Measurements from ENCODE around the gene CXCR4.
"Not testable (repeated sequence)": the region's sequence is repeated elsewhere in the genome, so short reads cannot be mapped to it uniquely, and the experiment has no call there.

CXCR4 gene

DNA sequence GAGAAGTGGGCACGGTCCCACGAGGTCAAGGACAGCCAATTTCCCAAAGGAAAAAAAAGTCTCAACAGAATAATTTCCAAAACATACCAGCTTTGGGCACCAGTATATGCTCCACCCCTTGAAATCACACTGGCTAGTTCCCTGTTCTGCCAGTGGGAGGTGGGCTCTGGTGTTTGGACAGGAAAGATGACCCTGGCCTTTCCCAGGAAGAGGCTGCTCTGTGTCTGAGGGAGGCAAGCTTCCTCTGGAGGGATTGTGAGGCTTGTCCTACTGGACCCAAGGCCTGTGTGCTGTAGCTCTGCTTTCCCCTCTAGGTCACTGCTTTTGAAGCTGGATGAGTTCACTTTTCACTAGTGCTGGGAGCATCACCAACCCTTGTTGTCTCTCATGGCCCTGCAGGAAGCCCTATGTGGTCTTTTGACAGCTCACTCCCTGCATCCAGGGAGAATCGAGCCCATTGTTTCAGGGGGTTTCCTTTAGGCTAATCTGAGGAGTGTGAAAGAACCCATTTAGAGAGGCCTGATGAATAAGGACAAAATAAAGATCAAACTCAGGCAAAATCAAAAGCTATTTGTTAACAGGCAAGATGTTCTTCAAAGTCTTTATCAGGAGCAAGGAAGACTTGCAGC lies 36.3 kb downstream of the CXCR4 start:
- Mint-ChIP-seq H3K9me3 (peaks cover under 1% of the 10 kb centered on the region), H3K4me1 (peaks cover 10% of the 10 kb centered on the region), H3K27ac (peak overlapping the region; percentile 10), H3K36me3 (no peaks in the 10 kb centered on the region), H3K4me3 (no peak overlapping the region)
- no peak for ATAC-seq
- DNase-seq (ENCODE audit: low spot score in 2 of 2): no peak

GRCh38 chr2:136080114-136080513 lies 37.8 kb downstream of the CXCR4 start:
- no peak overlapping the region for H3K27ac Mint-ChIP-seq
- no peak overlapping the region for H3K4me3 Mint-ChIP-seq
- no peaks in the 10 kb centered on the region for H3K36me3 Mint-ChIP-seq

DNA sequence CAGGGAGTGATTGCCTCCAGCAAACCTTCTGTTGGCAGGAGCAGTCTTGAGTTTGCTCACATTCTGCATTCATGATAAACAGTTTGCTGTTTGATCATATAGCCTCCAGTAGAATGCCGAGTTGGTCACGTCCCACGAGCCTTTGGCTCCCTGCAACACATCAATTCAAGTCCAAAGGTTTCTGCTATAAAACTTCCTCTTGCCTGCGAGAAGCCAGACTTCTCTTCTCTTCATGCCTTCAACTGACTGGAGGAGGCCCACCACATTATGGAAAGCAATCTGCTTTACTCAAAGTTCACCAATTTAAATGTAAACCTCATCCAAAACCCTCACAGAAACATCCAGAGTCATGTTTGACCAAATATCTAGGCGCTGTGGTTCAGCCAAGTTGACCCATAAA lies 40.8 kb downstream of the CXCR4 start:
- ATAC-seq (no peak), DNase-seq (ENCODE audit: low spot score in 2 of 2) (no peak)
- peaks cover 10% of the 10 kb centered on the region for H3K4me1 Mint-ChIP-seq
- H3K36me3 Mint-ChIP-seq: no peaks in the 10 kb centered on the region
- H3K27ac Mint-ChIP-seq: no peak overlapping the region
- peaks cover 5% of the 10 kb centered on the region for H3K9me3 Mint-ChIP-seq
- H3K4me3 Mint-ChIP-seq: no peak overlapping the region

More at GRCh38 chr2:136080114-136080513, 37.8 kb downstream of the CXCR4 start:
- DNase-seq (ENCODE audit: low spot score in 2 of 2) (no peak), ATAC-seq (peak; percentile 64)
- H3K4me1 Mint-ChIP-seq: peaks cover 10% of the 10 kb centered on the region
- H3K9me3 Mint-ChIP-seq: peaks cover 2% of the 10 kb centered on the region

- no peaks in the 10 kb centered on the region for H3K36me3 Mint-ChIP-seq
- peaks cover 15% of the 10 kb centered on the region for H3K4me1 Mint-ChIP-seq
- H3K27ac Mint-ChIP-seq: no peak overlapping the region
- no peak for DNase-seq (ENCODE audit: low spot score in 2 of 2)
- no peak for ATAC-seq
- H3K4me3 Mint-ChIP-seq: no peak overlapping the region
- peaks cover 8% of the 10 kb centered on the region for H3K9me3 Mint-ChIP-seq
Observed at GRCh38 chr2:136075476-136075875, 42.5 kb downstream of the CXCR4 start.

- Mint-ChIP-seq H3K4me1 (peaks cover 11% of the 10 kb centered on the region), H3K27ac (no peak overlapping the region), H3K9me3 (peaks cover 8% of the 10 kb centered on the region), H3K36me3 (no peaks in the 10 kb centered on the region), H3K4me3 (no peak overlapping the region)
- no peak for DNase-seq (ENCODE audit: low spot score in 2 of 2)
- ATAC-seq: no peak
Observed at GRCh38 chr2:136072621-136073020, 45.3 kb downstream of the CXCR4 start.

DNA sequence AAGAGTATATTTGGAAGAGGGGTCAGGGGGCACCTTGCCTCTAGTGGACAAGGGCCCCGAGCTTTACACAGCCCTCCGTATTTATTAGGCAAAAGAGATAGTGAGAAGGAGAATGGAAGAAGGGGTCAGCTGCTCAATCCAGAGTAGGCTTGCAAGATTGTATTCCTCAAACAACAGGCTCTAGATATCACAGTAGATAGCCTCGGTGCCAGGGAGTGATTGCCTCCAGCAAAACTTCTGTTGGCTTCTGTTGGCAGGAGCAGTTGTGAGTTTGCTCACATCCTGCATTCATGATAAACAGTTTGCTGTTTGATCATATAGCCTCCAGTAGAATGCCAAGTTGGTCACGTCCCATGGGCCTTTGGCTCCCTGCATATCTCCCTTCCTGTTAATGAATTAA lies 46.1 kb downstream of the CXCR4 start:
- H3K4me3 Mint-ChIP-seq; H3K9me3 Mint-ChIP-seq; H3K36me3 Mint-ChIP-seq; ATAC-seq; H3K27ac Mint-ChIP-seq; DNase-seq (ENCODE audit: low spot score in 2 of 2): not testable (repeated sequence)
- H3K4me1 Mint-ChIP-seq: peaks cover 11% of the 10 kb centered on the region

- Mint-ChIP-seq H3K9me3 (peaks cover 6% of the 10 kb centered on the region), H3K36me3 (no peaks in the 10 kb centered on the region), H3K4me1 (peaks cover 15% of the 10 kb centered on the region), H3K27ac (no peak overlapping the region), H3K4me3 (no peak overlapping the region)
- no peak for ATAC-seq
- no peak for DNase-seq (ENCODE audit: low spot score in 2 of 2)
Observed at GRCh38 chr2:136070913-136071312, 47.0 kb downstream of the CXCR4 start.

DNA sequence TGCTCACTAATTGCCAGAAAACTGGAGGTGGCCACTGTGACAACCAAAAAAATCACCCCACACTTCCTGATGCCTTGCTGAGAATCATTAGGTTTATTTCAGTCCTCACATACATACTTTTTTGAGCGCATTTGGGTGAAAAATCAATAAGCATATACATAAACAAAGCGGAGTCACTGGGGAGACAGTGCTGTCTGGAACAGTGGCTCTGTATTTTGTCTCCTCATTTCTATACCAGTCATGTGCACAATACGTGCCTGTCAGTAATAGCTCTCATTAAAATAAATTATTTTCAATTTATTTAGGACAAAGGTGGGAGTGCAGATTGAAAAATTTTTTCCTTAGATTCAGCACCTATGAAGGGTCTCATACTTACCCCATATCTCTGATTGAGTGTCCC lies 48.2 kb downstream of the CXCR4 start:
- Mint-ChIP-seq H3K27ac (no peak overlapping the region), H3K36me3 (no peaks in the 10 kb centered on the region), H3K4me1 (peaks cover 23% of the 10 kb centered on the region), H3K9me3 (peaks cover 6% of the 10 kb centered on the region), H3K4me3 (no peak overlapping the region)
- DNase-seq (ENCODE audit: low spot score in 2 of 2): no peak
- no peak for ATAC-seq

GRCh38 chr2:136068581-136069227 lies 49.2 kb downstream of the CXCR4 start:
- Mint-ChIP-seq H3K27ac (no peak overlapping the region), H3K4me1 (peaks cover 29% of the 10 kb centered on the region), H3K9me3 (peaks cover 6% of the 10 kb centered on the region), H3K36me3 (no peaks in the 10 kb centered on the region), H3K4me3 (peak overlapping the region; percentile 16)
- DNase-seq (ENCODE audit: low spot score in 2 of 2) (no peak), ATAC-seq (no peak)

GRCh38 chr2:136067897-136068580 lies 49.9 kb downstream of the CXCR4 start:
- ATAC-seq (no peak), DNase-seq (ENCODE audit: low spot score in 2 of 2) (no peak)
- Mint-ChIP-seq H3K4me1 (peaks cover 34% of the 10 kb centered on the region), H3K27ac (no peak overlapping the region), H3K4me3 (no peak overlapping the region), H3K9me3 (peaks cover 4% of the 10 kb centered on the region), H3K36me3 (no peaks in the 10 kb centered on the region)

GRCh38 chr2:136067459-136067858 lies 50.5 kb downstream of the CXCR4 start:
- ATAC-seq (no peak), DNase-seq (ENCODE audit: low spot score in 2 of 2) (no peak)
- peaks cover 5% of the 10 kb centered on the region for H3K9me3 Mint-ChIP-seq
- H3K36me3 Mint-ChIP-seq: no peaks in the 10 kb centered on the region
- no peak overlapping the region for H3K4me3 Mint-ChIP-seq
- H3K4me1 Mint-ChIP-seq: peaks cover 37% of the 10 kb centered on the region
- H3K27ac Mint-ChIP-seq: no peak overlapping the region

- peaks cover 5% of the 10 kb centered on the region for H3K9me3 Mint-ChIP-seq
- H3K4me3 Mint-ChIP-seq: no peak overlapping the region
- DNase-seq (ENCODE audit: low spot score in 2 of 2): no peak
- peaks cover 41% of the 10 kb centered on the region for H3K4me1 Mint-ChIP-seq
- peak overlapping the region; percentile 62 for H3K27ac Mint-ChIP-seq
- no peaks in the 10 kb centered on the region for H3K36me3 Mint-ChIP-seq
- no peak for ATAC-seq
Observed at GRCh38 chr2:136065907-136066306, 52.0 kb downstream of the CXCR4 start.

DNA sequence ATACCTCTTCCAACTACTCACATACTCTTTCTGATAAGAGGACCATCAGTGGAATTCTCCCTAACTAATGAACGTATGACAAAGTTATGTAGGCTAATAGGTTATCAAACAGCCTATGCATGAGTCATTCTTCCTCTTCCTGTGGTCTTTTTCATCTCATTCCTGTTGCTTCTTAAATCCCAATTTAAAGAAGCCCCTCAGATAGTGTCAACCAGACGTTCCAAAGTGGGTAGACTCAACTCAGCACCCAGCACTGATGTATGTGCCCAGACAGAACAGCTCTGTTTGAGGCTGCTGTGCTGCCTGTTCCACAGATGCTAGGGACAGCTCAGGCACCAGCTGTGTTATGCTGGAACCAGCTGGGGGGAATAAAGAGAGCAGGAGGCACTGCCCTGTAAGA lies 52.6 kb downstream of the CXCR4 start:
- no peak for DNase-seq (ENCODE audit: low spot score in 2 of 2)
- peak; percentile 40 for ATAC-seq
- H3K27ac Mint-ChIP-seq: peak overlapping the region; percentile 62
- H3K36me3 Mint-ChIP-seq: no peaks in the 10 kb centered on the region
- no peak overlapping the region for H3K4me3 Mint-ChIP-seq
- H3K4me1 Mint-ChIP-seq: peaks cover 38% of the 10 kb centered on the region
- H3K9me3 Mint-ChIP-seq: peaks cover 5% of the 10 kb centered on the region

Data from stimulated activated effector memory CD8-positive, alpha-beta T cell treated with anti-CD3 and anti-CD28 coated beads, Interleukin-12 subunit alpha, Interleukin-12 subunit beta, amount 100 ng/mL, for 72 hours (primary cell).